ENCODE measurements around the gene COL6A2. TPM values are rescaled to one million over a fixed set of nuclear protein-coding genes. Genes with fewer than 3 reads are reported as not detected.

Gene COL6A2
- total and polyA plus RNA-seq, 2 of the 13 experiments (the other 11 are each of a cell fraction or from before 2014, with no cell fraction given), result 0.07 to 0.41 TPM

- TF ChIP-seq ZNF639 (CRISPR knock-in tag; conservative IDR thresholded peaks at IDR 0.05) (no peak), CHD4 (IDR thresholded peaks at IDR 0.05; ENCODE audit: borderline replicate concordance, low read length) (no peak), GRHL1 (CRISPR knock-in tag; conservative IDR thresholded peaks at IDR 0.05) (no peak), NAIF1 (CRISPR knock-in tag; IDR thresholded peaks at IDR 0.05; ENCODE audit: borderline replicate concordance) (no peak), FLYWCH1 (CRISPR knock-in tag; IDR thresholded peaks at IDR 0.05) (no peak), NCOR1 (IDR thresholded peaks at IDR 0.05; ENCODE audit: borderline replicate concordance, low read length) (no peak; the same call in 1 of the 2 replicates), DBP (CRISPR knock-in tag; IDR thresholded peaks at IDR 0.05; ENCODE audit: not compliant biosample characterization) (no peak), AHR (CRISPR knock-in tag; IDR thresholded peaks at IDR 0.05) (peak; percentile 72), ZNF343 (CRISPR knock-in tag; IDR thresholded peaks at IDR 0.05) (no peak), REXO4 (CRISPR knock-in tag; IDR thresholded peaks at IDR 0.05; ENCODE audit: borderline replicate concordance) (no peak), RNF2 (conservative IDR thresholded peaks at IDR 0.05; ENCODE audit: low read depth) (no peak)
- TF ChIP-seq, protein P1, sequence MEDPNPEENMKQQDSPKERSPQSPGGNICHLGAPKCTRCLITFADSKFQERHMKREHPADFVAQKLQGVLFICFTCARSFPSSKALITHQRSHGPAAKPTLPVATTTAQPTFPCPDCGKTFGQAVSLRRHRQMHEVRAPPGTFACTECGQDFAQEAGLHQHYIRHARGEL (CRISPR knock-in tag; IDR thresholded peaks at IDR 0.05), result no peak
Measured at GRCh38 chr21:46153247-46154154, 55.6 kb downstream of the COL6A2 start (continued).
